LHCN-M2 (cell line): ENCODE measurements around the gene TBXT. TPM values are rescaled to one million over a fixed set of nuclear protein-coding genes. Genes with fewer than 3 reads are reported as not detected.
A peak's percentile ranks its signal among the peaks of the same experiment; 100 is the strongest.
"Not testable (repeated sequence)": the region's sequence is repeated elsewhere in the genome, so short reads cannot be mapped to it uniquely, and the experiment has no call there.

Source experiments
- DNase-seq: peaks from one replicate; pipeline ENCODE4 v3.0.0-alpha.2; 2012; ENCODE audit warnings: low read depth
- polyA plus RNA-seq: library from polyadenylated mRNA; unstranded; fragments of >200 nt; gene quantifications from one replicate; pipeline ENCODE4 v1.2.1, GENCODE V29; 2012; ENCODE audit warnings: missing spikeins
- total RNA-seq: library from RNA; depleted of rRNA; stranded (reverse); fragments of >200 nt; gene quantifications from 2 replicates; pipeline ENCODE4 v1.2.3, GENCODE V29; 2014; rRNA removed

Gene TBXT, protein sequence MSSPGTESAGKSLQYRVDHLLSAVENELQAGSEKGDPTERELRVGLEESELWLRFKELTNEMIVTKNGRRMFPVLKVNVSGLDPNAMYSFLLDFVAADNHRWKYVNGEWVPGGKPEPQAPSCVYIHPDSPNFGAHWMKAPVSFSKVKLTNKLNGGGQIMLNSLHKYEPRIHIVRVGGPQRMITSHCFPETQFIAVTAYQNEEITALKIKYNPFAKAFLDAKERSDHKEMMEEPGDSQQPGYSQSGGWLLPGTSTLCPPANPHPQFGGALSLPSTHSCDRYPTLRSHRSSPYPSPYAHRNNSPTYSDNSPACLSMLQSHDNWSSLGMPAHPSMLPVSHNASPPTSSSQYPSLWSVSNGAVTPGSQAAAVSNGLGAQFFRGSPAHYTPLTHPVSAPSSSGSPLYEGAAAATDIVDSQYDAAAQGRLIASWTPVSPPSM
- total RNA-seq: not detected in 2 replicates
- polyA plus RNA-seq: not detected

GRCh38 chr6:166167801-166168615 is at the start of gene TBXT:
TBXT (minus strand) TSS chr6:166167851; CDS start chr6:166167591, 260 bp downstream.
- no peak for DNase-seq

DNA sequence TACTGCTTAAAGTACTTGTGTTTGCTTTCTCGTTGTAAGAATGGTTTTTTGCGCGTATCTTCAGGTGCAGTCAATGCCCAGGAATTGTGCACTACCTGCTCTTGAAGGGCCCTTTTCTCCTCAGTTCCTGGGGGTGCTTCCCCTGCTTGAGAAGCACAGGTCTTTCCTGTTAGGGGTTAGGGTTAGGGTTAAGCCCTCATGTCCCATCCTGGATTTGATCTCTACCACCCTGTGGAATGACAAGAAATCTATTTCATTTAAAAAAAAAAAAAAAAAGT is 39.6 kb upstream of the TBXT start:
- DNase-seq: no peak

DNA sequence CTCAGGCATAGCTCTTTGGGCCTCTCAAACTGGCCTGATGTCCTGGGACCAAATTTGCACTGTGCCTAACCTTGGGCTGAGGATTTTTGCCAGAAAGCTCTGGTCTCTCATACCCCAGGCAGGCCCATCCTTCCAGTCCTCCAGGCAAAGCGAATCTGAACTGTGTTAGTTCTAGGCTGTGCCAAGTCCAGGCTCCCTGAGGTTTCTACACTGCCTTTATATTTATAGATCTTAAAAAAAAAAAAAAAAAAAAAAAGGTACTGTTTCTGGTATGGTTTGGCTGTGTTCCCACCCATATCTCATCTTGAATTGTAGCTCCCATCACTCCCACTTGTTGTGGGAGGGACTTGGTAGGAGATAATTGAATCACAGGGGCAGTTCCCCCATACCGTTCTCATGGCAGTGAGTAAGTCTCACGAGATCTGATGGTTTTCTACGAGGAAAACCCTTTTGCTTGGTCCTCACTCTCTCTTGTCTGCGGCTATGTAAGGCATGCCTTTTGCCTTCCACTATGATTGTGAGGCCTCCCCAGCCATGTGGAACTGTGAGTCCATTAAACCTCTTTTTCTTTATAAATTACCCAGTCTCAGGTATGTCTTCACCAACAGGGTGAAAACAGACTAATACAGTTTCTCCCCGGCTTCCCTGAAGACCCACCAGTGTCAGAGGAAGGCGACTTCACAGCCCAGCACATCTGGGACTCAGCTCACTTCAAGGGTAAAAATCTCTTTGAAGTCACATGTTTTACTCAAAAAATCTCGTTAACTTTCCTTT is 39.0 kb upstream of the TBXT start:
- peak; percentile 3 for DNase-seq

DNA sequence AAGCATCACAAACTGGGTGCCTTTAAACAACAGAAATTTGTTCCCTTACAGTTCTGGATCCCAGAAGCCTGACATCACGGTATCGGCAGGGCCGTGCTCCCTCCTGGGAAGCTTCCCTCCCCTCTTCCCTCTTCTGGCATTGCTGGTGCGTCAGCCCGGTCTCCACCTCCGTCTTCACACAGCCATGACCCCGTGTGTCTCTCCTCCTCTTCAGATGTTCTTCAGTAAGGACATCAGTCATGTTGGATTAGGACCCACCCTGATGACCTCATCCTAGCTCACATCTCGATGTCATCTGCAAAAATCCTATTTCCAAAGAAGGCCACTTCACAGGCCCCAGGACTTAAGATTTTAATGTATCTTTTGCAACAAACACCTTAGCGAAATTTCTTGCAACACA is 38.4 kb upstream of the TBXT start:
- no peak for DNase-seq

DNA sequence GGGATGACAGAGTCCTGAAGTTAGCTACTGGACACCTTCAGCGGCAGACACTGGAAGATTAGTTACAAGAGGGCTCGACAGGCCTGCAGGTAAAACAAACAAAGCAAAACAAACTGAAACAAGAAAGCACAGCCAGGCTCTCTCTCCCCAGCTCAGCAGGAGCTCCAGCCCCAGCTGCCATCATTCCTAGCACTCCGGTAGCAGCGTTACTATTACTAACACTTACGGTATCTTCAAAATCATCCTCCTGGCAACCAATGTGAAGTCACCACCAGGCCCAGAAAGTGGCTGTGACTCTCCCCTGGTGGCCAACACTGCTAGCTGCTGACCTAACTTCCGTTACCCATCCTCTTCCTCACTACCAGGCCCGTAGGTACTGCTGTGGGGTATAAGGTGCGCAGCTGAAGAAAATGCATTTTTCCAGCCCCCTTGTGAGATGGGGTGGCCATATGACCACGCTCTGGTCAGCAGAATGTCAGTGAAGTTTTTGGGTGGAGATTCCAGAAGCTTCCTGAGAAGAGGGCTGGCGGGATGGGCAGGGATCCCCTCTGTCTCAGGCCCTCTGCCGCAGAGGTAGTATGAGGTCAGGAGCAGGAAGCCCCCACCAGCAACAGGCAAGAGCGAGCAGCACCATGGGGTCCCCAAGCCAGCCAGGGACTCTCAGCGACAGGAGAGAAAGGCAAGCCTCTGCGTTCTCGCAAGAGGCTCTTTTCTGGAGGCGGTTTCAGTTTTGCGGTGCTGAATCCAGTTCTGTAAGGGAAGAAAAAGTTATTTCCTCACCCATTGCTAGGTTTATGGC is 37.4 kb upstream of the TBXT start:
- DNase-seq: no peak

DNA sequence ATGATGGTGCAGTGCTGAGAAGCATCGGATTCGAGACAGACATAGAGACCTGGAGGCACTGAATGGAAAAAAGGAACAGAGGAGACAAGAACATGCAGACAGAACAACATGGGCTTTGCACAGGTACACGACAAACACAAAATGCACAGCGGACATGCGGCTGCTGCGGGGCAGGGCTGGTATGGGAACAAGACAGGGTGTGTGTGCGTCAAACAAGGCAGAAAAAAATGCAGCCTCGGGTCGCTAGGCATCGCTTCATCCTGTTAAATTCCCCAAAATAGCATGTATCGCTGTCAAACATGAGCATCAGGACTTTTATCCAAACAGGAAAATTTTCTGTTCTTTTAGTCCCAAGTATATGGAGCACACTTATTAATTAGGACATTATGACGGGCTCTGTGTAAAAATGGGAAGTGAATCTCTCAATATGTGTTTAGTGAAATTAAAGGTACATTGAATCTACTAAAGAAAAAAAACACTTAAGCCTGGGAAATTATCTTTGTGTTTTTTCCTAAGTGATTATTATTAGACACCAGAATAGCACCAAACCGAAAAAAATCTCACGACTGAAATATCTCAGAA is 36.1 kb upstream of the TBXT start:
- no peak for DNase-seq

DNA sequence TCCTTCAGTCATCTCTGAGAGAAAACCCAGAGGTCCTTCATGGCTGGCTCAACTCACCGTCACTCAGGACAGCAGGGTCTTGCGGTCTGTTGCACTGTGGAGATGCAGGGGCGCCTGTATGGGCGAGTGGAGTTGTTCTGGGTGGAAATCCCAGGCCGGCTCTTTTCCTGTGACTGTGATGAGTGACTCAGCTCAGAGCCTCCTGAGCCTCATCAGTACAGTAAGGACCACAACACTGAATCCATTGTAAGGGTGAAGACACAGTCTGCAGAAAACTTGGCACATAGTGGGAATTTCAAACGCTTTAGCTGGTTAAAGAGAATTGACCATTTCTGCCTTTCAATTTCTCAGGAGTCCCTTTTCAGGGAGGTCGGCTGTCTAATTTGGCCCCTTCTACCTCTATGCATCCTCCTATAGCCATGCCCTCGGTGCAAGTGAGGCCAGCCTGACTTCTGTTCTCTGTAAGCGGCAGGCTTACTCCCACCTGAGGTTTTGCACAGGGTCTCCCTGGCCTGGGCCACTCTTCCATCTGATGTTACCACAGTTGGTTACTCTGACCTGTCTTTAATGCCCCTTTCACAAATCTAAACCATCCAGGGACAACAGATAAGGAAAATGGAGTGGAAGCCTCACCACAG is 35.5 kb upstream of the TBXT start:
- no peak for DNase-seq

- no peak for DNase-seq
Measured at GRCh38 chr6:166202321-166202733, 34.7 kb upstream of the TBXT start.

DNA sequence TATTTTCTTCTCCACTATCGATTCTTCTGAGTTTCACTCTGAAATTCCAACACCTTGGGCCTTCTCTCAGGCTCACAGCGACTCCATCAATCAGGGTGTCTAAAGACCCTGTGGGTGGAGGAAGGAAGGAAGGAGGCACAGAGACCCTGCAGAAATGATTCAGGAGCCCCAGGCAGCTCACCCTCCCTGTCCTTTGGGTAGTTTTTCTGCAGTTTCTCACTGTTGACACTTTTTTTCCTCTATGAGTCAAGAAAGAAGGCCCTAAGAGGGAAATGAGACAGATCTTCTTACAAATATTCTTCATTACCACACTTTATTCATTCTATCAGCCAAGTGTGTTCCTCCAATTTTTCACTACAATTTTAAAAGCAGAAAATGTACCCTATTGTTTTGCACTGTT is 34.2 kb upstream of the TBXT start:
- DNase-seq: no peak

GRCh38 chr6:166197361-166197760 is 29.7 kb upstream of the TBXT start:
- no peak for DNase-seq

DNA sequence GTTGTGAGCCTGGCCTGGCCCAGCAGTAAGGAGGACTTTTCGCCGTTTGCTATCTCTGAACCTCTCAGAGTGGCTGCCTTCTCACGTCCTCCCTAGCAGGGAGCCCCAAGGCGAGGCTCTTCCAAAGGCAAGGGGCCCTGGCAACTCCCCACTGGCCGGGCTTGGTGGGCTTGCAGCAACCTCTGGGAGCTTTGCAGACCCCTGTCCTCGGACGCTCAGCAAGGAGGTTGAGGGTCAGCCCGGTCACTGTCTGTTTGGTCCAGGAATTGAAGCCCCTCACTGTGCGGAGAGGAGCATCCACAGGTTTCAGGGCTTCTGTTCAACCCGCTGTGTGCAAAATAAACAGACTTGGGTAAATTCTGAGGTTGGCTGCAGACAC is 28.2 kb upstream of the TBXT start:
- no peak for DNase-seq

- no peak for DNase-seq
Measured at GRCh38 chr6:166194914-166195859, 27.5 kb upstream of the TBXT start.

GRCh38 chr6:166192557-166192956 is 24.9 kb upstream of the TBXT start:
- no peak for DNase-seq

GRCh38 chr6:166192136-166192535 is 24.5 kb upstream of the TBXT start:
- DNase-seq: no peak

DNA sequence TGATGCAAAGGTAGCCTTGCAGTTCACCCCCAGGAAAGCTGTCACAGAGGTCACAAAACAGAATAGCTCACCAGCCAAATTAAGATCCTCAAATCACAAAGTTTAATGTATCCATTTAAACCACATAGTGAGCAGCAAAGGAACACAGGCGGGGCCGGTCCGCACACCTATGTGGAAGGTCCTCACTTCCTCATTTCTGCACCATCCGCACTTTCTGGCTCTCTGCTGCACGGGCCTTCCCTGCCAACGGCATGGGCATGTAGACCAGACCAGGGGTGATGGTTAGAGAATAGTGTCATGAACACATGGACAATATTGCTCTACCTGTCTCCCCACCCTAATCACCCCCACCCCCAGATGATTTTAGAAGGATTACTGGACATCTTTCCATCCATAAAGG is 12.1 kb upstream of the TBXT start:
- DNase-seq: no peak

- DNase-seq: no peak
Measured at GRCh38 chr6:166176106-166176505, 8.5 kb upstream of the TBXT start.

DNA sequence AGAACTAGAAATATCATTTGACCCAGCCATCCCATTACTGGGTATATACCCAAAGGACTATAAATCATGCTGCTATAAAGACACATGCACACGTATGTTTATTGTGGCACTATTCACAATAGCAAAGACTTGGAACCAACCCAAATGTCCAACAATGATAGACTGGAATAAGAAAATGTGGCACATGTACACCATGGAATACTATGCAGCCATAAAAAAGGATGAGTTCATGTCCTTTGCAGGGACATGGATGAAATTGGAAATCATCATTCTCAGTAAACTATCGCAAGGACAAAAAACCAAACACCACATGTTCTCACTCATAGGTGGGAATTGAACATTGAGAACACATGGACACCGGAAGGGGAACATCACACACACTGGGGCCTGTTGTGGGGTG is 7.4 kb upstream of the TBXT start:
- not testable (repeated sequence) for DNase-seq

DNA sequence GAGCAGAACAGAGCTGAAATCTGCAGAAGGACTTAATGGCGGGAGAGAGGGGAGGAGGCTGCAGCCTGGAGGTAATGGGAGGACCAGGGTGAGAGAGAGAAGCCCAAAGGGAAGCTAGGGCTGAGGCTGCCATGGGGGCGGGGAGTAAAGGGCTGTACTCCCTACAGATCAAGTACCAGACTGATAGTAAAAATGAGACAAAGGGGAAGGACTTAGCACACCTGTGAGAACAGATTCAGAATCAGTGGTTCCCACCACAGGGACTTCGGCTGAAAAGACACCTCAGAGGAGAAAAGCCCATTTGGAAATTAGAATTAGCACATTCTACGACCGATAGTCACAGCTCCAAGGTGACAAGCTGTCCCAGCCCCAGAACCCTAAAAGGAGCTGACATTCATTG is 6.4 kb upstream of the TBXT start:
- DNase-seq: no peak

DNA sequence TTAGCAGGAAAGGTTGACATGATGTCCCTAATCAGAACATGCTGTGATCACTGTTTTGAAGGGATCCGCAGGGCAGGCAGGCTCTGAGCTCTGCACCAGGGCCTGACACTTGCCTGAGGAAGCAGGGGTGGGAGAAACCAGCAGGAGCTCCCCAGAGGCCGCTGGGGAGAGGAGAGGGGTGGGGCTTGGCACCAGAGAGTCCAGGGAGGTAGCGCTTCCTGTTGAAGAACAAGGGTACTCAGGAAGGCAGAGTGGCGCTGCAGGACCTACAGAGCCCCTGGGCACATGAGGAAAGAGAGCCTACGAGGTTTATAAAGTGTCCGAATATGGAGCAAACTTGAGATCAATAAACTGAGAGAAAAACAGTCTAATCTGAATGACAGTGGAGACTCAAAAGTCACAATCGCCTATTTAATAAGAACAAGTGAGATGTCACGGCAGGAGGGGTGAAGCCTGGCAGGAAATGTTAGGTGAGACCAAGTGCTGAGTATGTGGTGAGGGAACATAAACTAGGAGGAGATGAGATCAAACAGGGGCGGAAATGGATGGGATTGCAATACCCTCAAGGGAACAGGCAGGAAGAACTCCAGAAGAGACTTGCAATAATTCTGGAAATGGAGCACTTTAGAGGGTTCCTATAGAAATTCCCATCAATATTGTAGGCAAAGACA is 5.8 kb upstream of the TBXT start:
- DNase-seq: no peak
